ENCODE results near the gene ALKBH6.

DNA sequence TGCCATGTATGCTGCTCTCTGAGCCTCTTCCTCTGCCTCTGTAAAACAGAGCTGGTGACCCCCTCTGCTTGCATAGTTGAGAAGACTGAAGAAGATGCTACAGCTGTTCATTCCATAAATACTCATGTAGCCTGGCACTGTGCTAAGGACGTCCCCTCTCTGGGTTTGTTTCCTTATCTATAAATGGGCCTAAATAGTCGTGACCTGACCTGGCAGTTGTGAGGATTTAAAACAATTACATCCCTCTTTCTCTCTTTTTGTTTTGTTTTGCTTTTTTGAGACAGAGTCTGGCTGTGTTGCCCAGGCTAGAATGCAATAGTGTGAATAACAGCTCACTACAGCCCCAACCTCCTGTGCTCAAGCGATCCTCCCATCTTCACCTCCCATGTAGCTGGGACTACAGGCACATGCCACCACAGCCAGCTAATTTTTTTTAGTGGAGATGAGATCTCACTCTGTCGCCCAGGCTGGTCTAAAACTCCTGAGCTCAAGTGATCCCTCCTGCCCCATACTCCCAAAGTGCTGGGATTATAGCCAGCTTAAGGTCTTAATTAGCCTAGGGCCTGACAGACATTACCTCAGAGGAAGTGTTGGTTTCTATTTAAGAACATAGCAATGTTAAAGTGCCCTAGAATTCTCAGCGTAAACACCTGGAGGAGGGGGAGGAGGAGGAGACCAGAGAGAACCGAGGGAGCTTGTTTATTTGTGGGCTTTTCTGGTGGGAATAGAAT, 45.3 kb upstream of the ALKBH6 start:
- TF ChIP-seq EZH2 (IDR thresholded peaks at IDR 0.05; ENCODE audit: insufficient read depth, low read length): no peak
- TF ChIP-seq, protein P1, sequence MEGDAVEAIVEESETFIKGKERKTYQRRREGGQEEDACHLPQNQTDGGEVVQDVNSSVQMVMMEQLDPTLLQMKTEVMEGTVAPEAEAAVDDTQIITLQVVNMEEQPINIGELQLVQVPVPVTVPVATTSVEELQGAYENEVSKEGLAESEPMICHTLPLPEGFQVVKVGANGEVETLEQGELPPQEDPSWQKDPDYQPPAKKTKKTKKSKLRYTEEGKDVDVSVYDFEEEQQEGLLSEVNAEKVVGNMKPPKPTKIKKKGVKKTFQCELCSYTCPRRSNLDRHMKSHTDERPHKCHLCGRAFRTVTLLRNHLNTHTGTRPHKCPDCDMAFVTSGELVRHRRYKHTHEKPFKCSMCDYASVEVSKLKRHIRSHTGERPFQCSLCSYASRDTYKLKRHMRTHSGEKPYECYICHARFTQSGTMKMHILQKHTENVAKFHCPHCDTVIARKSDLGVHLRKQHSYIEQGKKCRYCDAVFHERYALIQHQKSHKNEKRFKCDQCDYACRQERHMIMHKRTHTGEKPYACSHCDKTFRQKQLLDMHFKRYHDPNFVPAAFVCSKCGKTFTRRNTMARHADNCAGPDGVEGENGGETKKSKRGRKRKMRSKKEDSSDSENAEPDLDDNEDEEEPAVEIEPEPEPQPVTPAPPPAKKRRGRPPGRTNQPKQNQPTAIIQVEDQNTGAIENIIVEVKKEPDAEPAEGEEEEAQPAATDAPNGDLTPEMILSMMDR (IDR thresholded peaks at IDR 0.05; ENCODE audit: insufficient read depth, low read depth, low read length): no peak

Measured in astrocyte (in vitro differentiated cells and primary cell).